NB4 (cell line): Measurements from ENCODE around the gene CCDC47.

Experiments
- DNase-seq: peaks from one replicate; pipeline ENCODE4 v3.0.0; 2010; ENCODE audit warnings: low read depth
- H3K4me3 ChIP-seq: one replicate; pipeline ENCODE4 v1.5.1; 2011; ENCODE audit warnings: mild to moderate bottlenecking, low read depth, low read length, moderate library complexity
- CTCF ChIP-seq: IDR thresholded peaks from one replicate; pipeline ENCODE4 v1.5.1; 2012; ENCODE audit warnings: low read depth, low read length
- MAX ChIP-seq: IDR thresholded peaks from 2 replicates; pipeline ENCODE4 v1.6.1; 2011; ENCODE audit warnings: low read depth, low read length
- MYC ChIP-seq: IDR thresholded peaks from 2 replicates; pipeline ENCODE4 v1.6.1; 2011; ENCODE audit warnings: low read depth, low read length
- POLR2A ChIP-seq: IDR thresholded peaks from 2 replicates; pipeline ENCODE4 v1.6.1; 2011; ENCODE audit warnings: mild to moderate bottlenecking; ENCODE audit not compliant: insufficient read length; ENCODE audit errors: extremely low read depth

CCDC47 gene

GRCh38 chr17:63819131-63819530 is 45.7 kb upstream of the CCDC47 start:
- no peak overlapping the region for H3K4me3 ChIP-seq
- no peak for TF ChIP-seq MYC
- TF ChIP-seq CTCF = no peak
- TF ChIP-seq MAX = no peak
- no peak for TF ChIP-seq POLR2A
- DNase-seq = no peak

- no peak for DNase-seq
Measured at GRCh38 chr17:63817736-63818385, 44.5 kb upstream of the CCDC47 start.

GRCh38 chr17:63816669-63817068 is 43.3 kb upstream of the CCDC47 start:
- H3K4me3 ChIP-seq = no peak overlapping the region
- no peak for TF ChIP-seq MYC
- no peak for TF ChIP-seq CTCF
- no peak for TF ChIP-seq POLR2A
- no peak for DNase-seq

More at GRCh38 chr17:63817736-63818385, 44.5 kb upstream of the CCDC47 start:
- TF ChIP-seq CTCF = no peak
- no peak overlapping the region for H3K4me3 ChIP-seq

GRCh38 chr17:63816123-63816522 is 42.7 kb upstream of the CCDC47 start:
- DNase-seq = no peak
- TF ChIP-seq CTCF = no peak
- no peak for TF ChIP-seq POLR2A
- no peak for TF ChIP-seq MAX
- no peak for TF ChIP-seq MYC
- no peak overlapping the region for H3K4me3 ChIP-seq

- TF ChIP-seq POLR2A (no peak), MYC (no peak), CTCF (no peak), MAX (no peak)
- H3K4me3 ChIP-seq = no peak overlapping the region
- no peak for DNase-seq
Measured at GRCh38 chr17:63809970-63810369, 36.6 kb upstream of the CCDC47 start.

GRCh38 chr17:63805591-63805990 is 32.2 kb upstream of the CCDC47 start:
- TF ChIP-seq MYC (no peak), CTCF (no peak)
- no peak overlapping the region for H3K4me3 ChIP-seq
- DNase-seq = no peak
